H9 (cell line): Measurements from ENCODE around the gene FAM89B. TPM values are rescaled to one million over a fixed set of nuclear protein-coding genes. Genes with fewer than 3 reads are reported as not detected.

ENCODE experiments used
- DNase-seq: peaks from one replicate; pipeline ENCODE4 v3.0.0-alpha.2; 2017
- H2AFZ ChIP-seq: one replicate; pipeline ENCODE4 v1.6.1; 2013; ENCODE audit warnings: mild to moderate bottlenecking, low read length, control low read depth, moderate library complexity
- H2AK5ac ChIP-seq: 2 replicates; pipeline ENCODE4 v1.6.1; 2013; ENCODE audit warnings: low read length, control low read depth, mixed read lengths; ENCODE audit not compliant: insufficient read length
- H2BK120ac ChIP-seq: one replicate; pipeline ENCODE4 v1.6.1; 2013; ENCODE audit warnings: low read depth, mild to moderate bottlenecking, low read length, control low read depth, inconsistent platforms; ENCODE audit not compliant: poor library complexity, severe bottlenecking
- H2BK12ac ChIP-seq: 2 replicates; pipeline ENCODE4 v1.6.1; 2013; ENCODE audit warnings: low read length, control low read depth, mixed read lengths, low read depth; ENCODE audit not compliant: insufficient read length
- H2BK15ac ChIP-seq: 2 replicates; pipeline ENCODE4 v1.6.1; 2013; ENCODE audit warnings: low read depth, low read length, control low read depth
- H2BK20ac ChIP-seq: one replicate; pipeline ENCODE4 v1.6.1; 2013; ENCODE audit warnings: low read depth, mild to moderate bottlenecking, low read length, control low read depth, inconsistent platforms; ENCODE audit not compliant: poor library complexity, severe bottlenecking
- H2BK5ac ChIP-seq: 2 replicates; pipeline ENCODE4 v1.6.1; 2013; ENCODE audit warnings: low read length, control low read depth, mixed read lengths; ENCODE audit not compliant: insufficient read length
- H3K14ac ChIP-seq: 2 replicates; pipeline ENCODE4 v1.6.1; 2013; ENCODE audit warnings: low read length, control low read depth; ENCODE audit not compliant: insufficient read depth
- H3K18ac ChIP-seq: 2 replicates; pipeline ENCODE4 v1.6.1; 2013; ENCODE audit warnings: low read depth, mild to moderate bottlenecking, mixed read lengths, low read length, control low read depth; ENCODE audit not compliant: insufficient read length
- H3K23ac ChIP-seq: 2 replicates; pipeline ENCODE4 v1.6.1; 2013; ENCODE audit warnings: low read length, control low read depth, mixed read lengths, low read depth; ENCODE audit not compliant: insufficient read length
- H3K23me2 ChIP-seq: 2 replicates; pipeline ENCODE4 v1.6.1; 2013; ENCODE audit warnings: low read depth, mild to moderate bottlenecking, mixed read lengths, low read length, control low read depth; ENCODE audit not compliant: insufficient read length, poor library complexity, severe bottlenecking
- H3K27ac ChIP-seq: 2 replicates; pipeline ENCODE4 v1.5.1; 2013; ENCODE audit warnings: low read length, control low read depth, mixed read lengths, low read depth; ENCODE audit not compliant: insufficient read length
- H3K27me3 ChIP-seq: 2 replicates; pipeline ENCODE4 v1.6.1; 2013; ENCODE audit warnings: low read length, control low read depth, inconsistent platforms; ENCODE audit not compliant: insufficient read depth
- H3K4ac ChIP-seq: 2 replicates; pipeline ENCODE4 v1.6.1; 2013; ENCODE audit warnings: low read depth, mild to moderate bottlenecking, control low read depth, inconsistent platforms, low read length, moderate library complexity
- H3K4me1 ChIP-seq: 2 replicates; pipeline ENCODE4 v1.6.1; 2013; ENCODE audit warnings: low read length, control low read depth, inconsistent platforms; ENCODE audit not compliant: insufficient read depth
- H3K4me2 ChIP-seq: 2 replicates; pipeline ENCODE4 v1.6.1; 2013; ENCODE audit warnings: low read length, control low read depth, mixed read lengths; ENCODE audit not compliant: insufficient read length, insufficient read depth
- H3K56ac ChIP-seq: 2 replicates; pipeline ENCODE4 v1.6.1; 2013; ENCODE audit warnings: low read depth, mild to moderate bottlenecking, mixed read lengths, low read length, control low read depth; ENCODE audit not compliant: insufficient read length
- H3K79me1 ChIP-seq: 2 replicates; pipeline ENCODE4 v1.6.1; 2013; ENCODE audit warnings: low read depth, mild to moderate bottlenecking, moderate library complexity, low read length, control low read depth, inconsistent platforms; ENCODE audit not compliant: insufficient read depth, poor library complexity, severe bottlenecking
- H3K79me2 ChIP-seq: 2 replicates; pipeline ENCODE4 v1.6.1; 2013; ENCODE audit warnings: low read length, control low read depth, inconsistent platforms; ENCODE audit not compliant: insufficient read depth
- H3K9ac ChIP-seq: 2 replicates; pipeline ENCODE4 v1.6.1; 2013; ENCODE audit warnings: low read length, control low read depth, mixed read lengths; ENCODE audit not compliant: insufficient read length; ENCODE audit errors: extremely low read depth
- H3K9me3 ChIP-seq: one replicate; pipeline ENCODE4 v1.6.1; 2013; ENCODE audit warnings: low read depth, low read length, inconsistent platforms; ENCODE audit not compliant: control insufficient read depth
- H3T11ph ChIP-seq: one replicate; pipeline ENCODE4 v1.6.1; 2013; ENCODE audit warnings: mild to moderate bottlenecking, low read length, control low read depth, inconsistent platforms
- H4K20me1 ChIP-seq: one replicate; pipeline ENCODE4 v1.6.1; 2013; ENCODE audit not compliant: control insufficient read depth, insufficient read length, insufficient read depth
- H4K5ac ChIP-seq: 2 replicates; pipeline ENCODE4 v1.6.1; 2013; ENCODE audit warnings: low read depth, mild to moderate bottlenecking, mixed read lengths, low read length, control low read depth; ENCODE audit not compliant: insufficient read length
- H4K8ac ChIP-seq: replicated peaks from 2 replicates; pipeline ENCODE4 v1.6.1; 2013; ENCODE audit warnings: low read length, control low read depth, mixed read lengths, low read depth; ENCODE audit not compliant: insufficient read length
- H4K91ac ChIP-seq: 2 replicates; pipeline ENCODE4 v1.6.1; 2013; ENCODE audit warnings: low read depth, mild to moderate bottlenecking, moderate library complexity, mixed read lengths, low read length, control low read depth; ENCODE audit not compliant: insufficient read length
- H3K27ac Mint-ChIP-seq, 3 experiments: 2 replicates in 2 of 3; 3 replicates in 1 of 3; pipeline ENCODE4 v1.8.0; 2020 to 2021; ENCODE audit warnings: mixed read lengths in 3 of 3, mild to moderate bottlenecking in 1 of 3, moderate library complexity in 1 of 3
- H3K27me3 Mint-ChIP-seq: 2 replicates; pipeline ENCODE4 v1.8.0; 2021; ENCODE audit warnings: low read depth, mild to moderate bottlenecking, moderate library complexity, mixed read lengths
- H3K36me3 Mint-ChIP-seq, 3 experiments: 2 replicates in 2 of 3; 3 replicates in 1 of 3; pipeline ENCODE4 v1.8.0; 2020 to 2021; ENCODE audit warnings: low read depth in 3 of 3, mixed read lengths in 3 of 3; ENCODE audit not compliant: insufficient read depth in 1 of 3
- H3K4me1 Mint-ChIP-seq, 2 experiments: 2 replicates each; pipeline ENCODE4 v1.8.0; 2020; ENCODE audit warnings: mixed read lengths in 2 of 2
- H3K4me3 Mint-ChIP-seq, 2 experiments: 2 replicates in 1 of 2; 3 replicates in 1 of 2; pipeline ENCODE4 v1.8.0; 2020 to 2021; ENCODE audit warnings: mild to moderate bottlenecking in 2 of 2, mixed read lengths in 2 of 2, moderate library complexity in 1 of 2
- H3K9me3 Mint-ChIP-seq, 2 experiments: 2 replicates in 1 of 2; 3 replicates in 1 of 2; pipeline ENCODE4 v1.8.0; 2020; ENCODE audit warnings: mild to moderate bottlenecking in 2 of 2, mixed read lengths in 2 of 2, moderate library complexity in 1 of 2
- WGBS: extraction: QIAGEN DNeasy Blood & Tissue Kit; methylation state at CpG from one replicate; pipeline ENCODE4 v1.1.7; 2013; ENCODE audit warnings: missing lambda C conversion rate, low lambda C conversion rate, mixed read lengths; ENCODE audit not compliant: insufficient read length; ENCODE audit errors: extremely low coverage; 5-methylcytosine and 5-hydroxymethylcytosine counted together
- total RNA-seq: library from RNA; stranded (reverse); gene quantifications from 2 replicates; pipeline ENCODE4 v1.2.1, GENCODE V29; 2021
- TF ChIP-seq, protein P1 (sequence below): fragments of 200-600 bp; sonication (generic); conservative IDR thresholded peaks from 3 replicates; pipeline ENCODE4 v1.8.0; 2021; ENCODE audit warnings: antibody characterized with exemption, mild to moderate bottlenecking

Gene FAM89B
- total RNA-seq, 1 experiment from 2014 or later, result 21.7 TPM

DNA sequence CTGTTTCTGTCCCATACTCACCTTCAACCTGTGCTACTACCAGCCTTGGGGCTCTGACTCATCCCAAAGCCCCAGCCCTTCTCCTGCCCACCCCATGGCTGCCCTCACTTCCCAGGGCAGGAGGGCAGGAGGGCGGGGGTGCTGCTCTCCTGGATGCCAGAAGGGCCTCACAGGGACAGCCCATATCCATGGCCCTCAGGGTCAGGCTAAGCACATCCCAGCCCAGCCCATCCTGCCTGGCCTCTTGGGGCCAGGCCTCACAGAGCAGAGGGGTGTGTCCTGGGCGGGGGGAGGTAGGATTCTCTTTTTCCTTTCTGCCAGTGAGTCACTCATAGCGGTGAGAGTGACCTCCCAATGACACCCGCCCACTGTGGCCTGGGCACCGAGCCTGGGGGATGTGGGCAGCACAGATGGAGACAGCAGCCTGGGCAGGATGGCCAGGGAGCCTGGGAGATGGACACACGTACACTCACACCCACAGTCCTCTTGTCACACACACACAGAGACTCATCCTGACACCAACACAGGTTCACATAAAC lies 16.6 kb upstream of the FAM89B start:
- H3K4ac ChIP-seq, result no peak overlapping the region
- no peaks in the 10 kb centered on the region for H4K20me1 ChIP-seq
- no peaks in the 10 kb centered on the region; the same call in 1 of the 2 replicates for H3K27me3 ChIP-seq
- peaks cover 11% of the 10 kb centered on the region; the same call in 1 of the 2 replicates for H3K4me1 ChIP-seq
- no CpG with 5 or more reads among the region's 6 CpGs for WGBS
- H3K56ac ChIP-seq, result no peak overlapping the region
- no peak overlapping the region for H4K91ac ChIP-seq
- no peak overlapping the region for H3K18ac ChIP-seq
- H3K23me2 ChIP-seq, result no peaks in the 10 kb centered on the region
- H2BK15ac ChIP-seq, result no peak overlapping the region
- Mint-ChIP-seq H3K27ac (no peak overlapping the region), H3K9me3 (no peaks in the 10 kb centered on the region; a peak in 1 of 5 replicates), H3K27me3 (peaks cover 62% of the 10 kb centered on the region), H3K36me3 (no peaks in the 10 kb centered on the region), H3K4me3 (peak overlapping the region in 1 of 2 experiments; percentile 62; a peak in 3 of 5 replicates), H3K4me1 (peaks cover 57 to 70% of the 10 kb centered on the region in 2 experiments)
- TF ChIP-seq, protein P1, sequence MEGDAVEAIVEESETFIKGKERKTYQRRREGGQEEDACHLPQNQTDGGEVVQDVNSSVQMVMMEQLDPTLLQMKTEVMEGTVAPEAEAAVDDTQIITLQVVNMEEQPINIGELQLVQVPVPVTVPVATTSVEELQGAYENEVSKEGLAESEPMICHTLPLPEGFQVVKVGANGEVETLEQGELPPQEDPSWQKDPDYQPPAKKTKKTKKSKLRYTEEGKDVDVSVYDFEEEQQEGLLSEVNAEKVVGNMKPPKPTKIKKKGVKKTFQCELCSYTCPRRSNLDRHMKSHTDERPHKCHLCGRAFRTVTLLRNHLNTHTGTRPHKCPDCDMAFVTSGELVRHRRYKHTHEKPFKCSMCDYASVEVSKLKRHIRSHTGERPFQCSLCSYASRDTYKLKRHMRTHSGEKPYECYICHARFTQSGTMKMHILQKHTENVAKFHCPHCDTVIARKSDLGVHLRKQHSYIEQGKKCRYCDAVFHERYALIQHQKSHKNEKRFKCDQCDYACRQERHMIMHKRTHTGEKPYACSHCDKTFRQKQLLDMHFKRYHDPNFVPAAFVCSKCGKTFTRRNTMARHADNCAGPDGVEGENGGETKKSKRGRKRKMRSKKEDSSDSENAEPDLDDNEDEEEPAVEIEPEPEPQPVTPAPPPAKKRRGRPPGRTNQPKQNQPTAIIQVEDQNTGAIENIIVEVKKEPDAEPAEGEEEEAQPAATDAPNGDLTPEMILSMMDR, result no peak
- no peak overlapping the region for H2AFZ ChIP-seq
- H2BK5ac ChIP-seq, result no peak overlapping the region
- no peak overlapping the region for H3K23ac ChIP-seq
- H3K14ac ChIP-seq, result no peak overlapping the region
- DNase-seq, result no peak
- H4K8ac ChIP-seq, result no peak overlapping the region
- H3K27ac ChIP-seq, result no peak overlapping the region
- no peak overlapping the region for H3K9ac ChIP-seq
- no peak overlapping the region for H2AK5ac ChIP-seq
- H4K5ac ChIP-seq, result no peak overlapping the region
- H2BK12ac ChIP-seq, result no peak overlapping the region
- no peak overlapping the region for H2BK20ac ChIP-seq
- no peaks in the 10 kb centered on the region for H3K79me1 ChIP-seq
- no peak overlapping the region for H2BK120ac ChIP-seq
- H3T11ph ChIP-seq, result no peak overlapping the region
- H3K79me2 ChIP-seq, result no peaks in the 10 kb centered on the region
- no peaks in the 10 kb centered on the region for H3K9me3 ChIP-seq
- no peak overlapping the region for H3K4me2 ChIP-seq
